ENCODE measurements around the gene LRP11. TPM values are rescaled to one million over a fixed set of nuclear protein-coding genes. Genes with fewer than 3 reads are reported as not detected.

LRP11 gene
- total RNA-seq, 4 donors from 2014 or later, result 15.0 to 29.1 (median 24.0) TPM

- Histone ChIP-seq H3K27me3 (no peaks in the 10 kb centered on the region), H3K27ac (replicated peaks in 1 of 4) (no peak overlapping the region), H3K9me3 (no peaks in the 10 kb centered on the region), H3K36me3 (no peaks in the 10 kb centered on the region), H3K4me1 (peaks cover 19 to 25% (median 22%) of the 10 kb centered on the region in 4 donors), H3K4me3 (no peak overlapping the region)
- 86% methylated on average over 11 of the region's 11 CpGs for WGBS
- no peak for TF ChIP-seq POLR2A (IDR thresholded peaks at IDR 0.05; ENCODE audit: low read depth)
- TF ChIP-seq EP300 (IDR thresholded peaks at IDR 0.05), result no peak
- intact Hi-C loops (cut with DNase I), result no loop called here
- DNase-seq (ENCODE audit: extremely low spot score), result no peak
Measured at GRCh38 chr6:149900620-149901443, 36.7 kb upstream of the LRP11 start.

GRCh38 chr6:149899926-149900619 is 35.9 kb upstream of the LRP11 start:
- DNase-seq (ENCODE audit: extremely low spot score), result no peak
- TF ChIP-seq CTCF (IDR thresholded peaks at IDR 0.05) (no peak), EP300 (IDR thresholded peaks at IDR 0.05) (no peak), POLR2AphosphoS5 (IDR thresholded peaks at IDR 0.05) (no peak), POLR2A (IDR thresholded peaks at IDR 0.05; ENCODE audit: low read depth) (no peak)
- no peaks in the 10 kb centered on the region for H3K36me3 ChIP-seq
- no peak overlapping the region for H3K4me3 ChIP-seq
- no peaks in the 10 kb centered on the region for H3K9me3 ChIP-seq
- no peak overlapping the region for H3K27ac ChIP-seq (replicated peaks in 1 of 4)
- 87% methylated on average over 7 of the region's 7 CpGs for WGBS
- no peaks in the 10 kb centered on the region for H3K27me3 ChIP-seq
- intact Hi-C loops (cut with DNase I), result no loop called here
- H3K4me1 ChIP-seq, result peaks cover 26 to 33% (median 29%) of the 10 kb centered on the region in 4 donors

- peaks cover 30 to 37% (median 34%) of the 10 kb centered on the region in 4 donors for H3K4me1 ChIP-seq
- intact Hi-C loops (cut with DNase I), result no loop called here
- WGBS, result 73% methylated on average over 6 of the region's 6 CpGs
- H3K9me3 ChIP-seq, result no peaks in the 10 kb centered on the region
- no peak overlapping the region for H3K4me3 ChIP-seq
- no peak for TF ChIP-seq EP300 (IDR thresholded peaks at IDR 0.05)
- no peak for DNase-seq (ENCODE audit: extremely low spot score)
- no peak overlapping the region for H3K27ac ChIP-seq (replicated peaks in 1 of 4)
- no peaks in the 10 kb centered on the region for H3K27me3 ChIP-seq
- no peaks in the 10 kb centered on the region for H3K36me3 ChIP-seq
Measured at GRCh38 chr6:149899486-149899885, 35.3 kb upstream of the LRP11 start.

- TF ChIP-seq CTCF (IDR thresholded peaks at IDR 0.05) (no peak), POLR2AphosphoS5 (IDR thresholded peaks at IDR 0.05) (no peak), POLR2A (IDR thresholded peaks at IDR 0.05; ENCODE audit: low read depth) (no peak), EP300 (IDR thresholded peaks at IDR 0.05) (no peak)
- Histone ChIP-seq H3K4me3 (no peak overlapping the region), H3K4me1 (peaks cover 30 to 37% (median 34%) of the 10 kb centered on the region in 4 donors), H3K9me3 (no peaks in the 10 kb centered on the region), H3K27ac (replicated peaks in 1 of 4) (no peak overlapping the region), H3K27me3 (no peaks in the 10 kb centered on the region), H3K36me3 (no peaks in the 10 kb centered on the region)
- intact Hi-C loops (cut with DNase I), result no loop called here
- WGBS, result 98% methylated on average over 9 of the region's 9 CpGs
- no peak for DNase-seq (ENCODE audit: extremely low spot score)
Measured at GRCh38 chr6:149898966-149899365, 34.8 kb upstream of the LRP11 start.

- H3K27ac ChIP-seq (replicated peaks in 1 of 4), result peak within 1 kb of the TSS; percentile 69 to 80 (median 74)
- H3K27me3 ChIP-seq, result no peaks in the 10 kb centered on the region
- H3K9me3 ChIP-seq, result no peaks in the 10 kb centered on the region
- H3K36me3 ChIP-seq, result no peaks in the 10 kb centered on the region
- no peak for TF ChIP-seq EP300 (IDR thresholded peaks at IDR 0.05)
- TF ChIP-seq POLR2A (IDR thresholded peaks at IDR 0.05; ENCODE audit: low read depth), result no peak
- no peak for TF ChIP-seq CTCF (IDR thresholded peaks at IDR 0.05)
- TF ChIP-seq POLR2AphosphoS5 (IDR thresholded peaks at IDR 0.05), result no peak
- DNase-seq (ENCODE audit: extremely low spot score), result no peak
- intact Hi-C loops (cut with DNase I), result no loop called here
- peaks cover 30 to 37% (median 34%) of the 10 kb centered on the region in 4 donors for H3K4me1 ChIP-seq
- WGBS, result 88% methylated on average over 17 of the region's 17 CpGs
- H3K4me3 ChIP-seq, result peak within 1 kb of the TSS; percentile 36 to 50 (median 38)
Measured at GRCh38 chr6:149897855-149898744, 33.9 kb upstream of the LRP11 start, which contains the start of gene RAET1E. TSS of gene RAET1E (minus strand) at chr6:149898113. CDS start at chr6:149890901, 7,212 bp downstream.
